Measurements from ENCODE around the gene TPST1. TPM values are rescaled to one million over a fixed set of nuclear protein-coding genes. Genes with fewer than 3 reads are reported as not detected.
"Not testable (repeated sequence)": the region's sequence is repeated elsewhere in the genome, so short reads cannot be mapped to it uniquely, and the experiment has no call there.

TPST1 gene
- total and polyA plus RNA-seq, 2 of the 8 experiments (the other 6 are each of a cell fraction or from before 2014, with no cell fraction given) = 8.2 to 18.4 TPM

- no peak for TF ChIP-seq GABPA (IDR thresholded peaks at IDR 0.05; ENCODE audit: borderline replicate concordance, insufficient read depth, low read length)
- TF ChIP-seq, protein P1, sequence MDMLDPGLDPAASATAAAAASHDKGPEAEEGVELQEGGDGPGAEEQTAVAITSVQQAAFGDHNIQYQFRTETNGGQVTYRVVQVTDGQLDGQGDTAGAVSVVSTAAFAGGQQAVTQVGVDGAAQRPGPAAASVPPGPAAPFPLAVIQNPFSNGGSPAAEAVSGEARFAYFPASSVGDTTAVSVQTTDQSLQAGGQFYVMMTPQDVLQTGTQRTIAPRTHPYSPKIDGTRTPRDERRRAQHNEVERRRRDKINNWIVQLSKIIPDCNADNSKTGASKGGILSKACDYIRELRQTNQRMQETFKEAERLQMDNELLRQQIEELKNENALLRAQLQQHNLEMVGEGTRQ (IDR thresholded peaks at IDR 0.05; ENCODE audit: low read length) = no peak
Measured at GRCh38 chr7:66371096-66371824, 166.1 kb downstream of the TPST1 start (continued).

GRCh38 chr7:66374141-66374840 is 169.2 kb downstream of the TPST1 start:
- H3K23me2 ChIP-seq (ENCODE audit: low read depth, low read length); H2AFZ ChIP-seq (ENCODE audit: low read length); DNase-seq (ENCODE audit: low read depth in 1 of 2, low spot score in 2 of 2); H3K4me2 ChIP-seq (ENCODE audit: insufficient read depth in 1 of 2, low read depth in 2 of 2, low read length in 2 of 2); H3K79me1 ChIP-seq (ENCODE audit: low read depth, low read length); H2AK5ac ChIP-seq (ENCODE audit: low read depth, low read length); H3K27ac ChIP-seq (ENCODE audit: low read depth, low read length); H3K9me3 ChIP-seq (ENCODE audit: insufficient read depth in 2 of 2, low read depth in 1 of 2, low read length in 1 of 2); H3K18ac ChIP-seq (ENCODE audit: extremely low read depth, low read length); H3K4me1 ChIP-seq (replicated peaks in 1 of 4; ENCODE audit: control insufficient read depth in 3 of 4, insufficient read depth in 4 of 4, low read length in 3 of 4); H3K23ac ChIP-seq (ENCODE audit: insufficient read length); H3K4ac ChIP-seq (replicated peaks; ENCODE audit: insufficient read length, low read depth, low read length); H2BK20ac ChIP-seq (ENCODE audit: low read length); H3K79me2 ChIP-seq (ENCODE audit: control insufficient read depth in 1 of 2, insufficient read depth in 2 of 2, low read length in 2 of 2); POLR2A ChIA-PET (ENCODE audit: partially characterized antibody); H3K27me3 ChIP-seq (replicated peaks in 1 of 4; ENCODE audit: control insufficient read depth in 3 of 4, extremely low read depth in 1 of 4, insufficient read depth in 3 of 4, low read length in 3 of 4); H4K91ac ChIP-seq (replicated peaks; ENCODE audit: insufficient read length, low read length); H2BK12ac ChIP-seq (ENCODE audit: low read depth, low read length); H3K36me3 ChIP-seq (ENCODE audit: control insufficient read depth in 2 of 4, insufficient read depth in 4 of 4, low read length in 3 of 4); H2BK120ac ChIP-seq (replicated peaks; ENCODE audit: low read depth, low read length); H3K14ac ChIP-seq (ENCODE audit: insufficient read length); CTCF ChIA-PET (ENCODE audit: partially characterized antibody); H3K9ac ChIP-seq (replicated peaks in 1 of 4; ENCODE audit: extremely low read depth in 1 of 4, low read depth in 3 of 4, low read length in 3 of 4); H2BK5ac ChIP-seq (ENCODE audit: low read depth, low read length); H3K4me3 ChIP-seq (ENCODE audit: extremely low read depth in 1 of 4, insufficient read depth in 2 of 4, low read depth in 3 of 4, low read length in 4 of 4); H3K56ac ChIP-seq (replicated peaks; ENCODE audit: insufficient read length, low read depth, low read length); H4K20me1 ChIP-seq (replicated peaks in 1 of 2; ENCODE audit: control insufficient read depth in 1 of 2, insufficient read depth in 2 of 2, low read length in 2 of 2); FAIRE-seq; H4K5ac ChIP-seq (ENCODE audit: insufficient read length, low read depth, low read length); H4K8ac ChIP-seq (ENCODE audit: extremely low read depth, insufficient read depth, low read length); H2BK15ac ChIP-seq (ENCODE audit: low read length): not testable (repeated sequence)
- WGBS, 2 experiments (ENCODE audit: extremely low coverage in 1 of 2, insufficient coverage in 1 of 2, insufficient read length in 1 of 2, insufficient replicate concordance in 2 of 2, low coverage in 1 of 2, low lambda C conversion rate in 2 of 2, missing lambda C conversion rate in 1 of 2) = 89% methylated on average over 5 of the region's 5 CpGs; no CpG with 5 or more reads in 1 of the 2 experiments

Data from H1 (cell line).